ENCODE results near the gene JARID2.

Gene JARID2

GRCh38 chr6:15513131-15513771, 267.4 kb downstream of the JARID2 start:
- H3K4me1 ChIP-seq (ENCODE audit: control insufficient read depth in 2 of 2, insufficient read depth in 1 of 2, low read depth in 1 of 2, low read length in 2 of 2) = no peaks in the 10 kb centered on the region
- H3K4ac ChIP-seq (ENCODE audit: low read length) = no peak overlapping the region
- peaks cover 54 to 100% of the 10 kb centered on the region in 2 donors for H3K36me3 ChIP-seq (replicated peaks in 1 of 2; ENCODE audit: control insufficient read depth in 2 of 2, insufficient read depth in 2 of 2, low read length in 2 of 2)
- H3K4me3 ChIP-seq (ENCODE audit: low read length in 2 of 2) = no peak overlapping the region
- no peak overlapping the region for H3K18ac ChIP-seq (ENCODE audit: low read length)
- H2BK5ac ChIP-seq (ENCODE audit: low read length) = no peak overlapping the region
- H3K4me2 ChIP-seq (ENCODE audit: insufficient read depth, low read length, poor library complexity, severe bottlenecking) = no peak overlapping the region
- no peak overlapping the region for H2AK5ac ChIP-seq (ENCODE audit: low read depth, low read length)
- H3K9ac ChIP-seq (ENCODE audit: low read depth, low read length, poor library complexity) = peak overlapping the region; percentile 24
- H3K9me3 ChIP-seq (replicated peaks in 1 of 2; ENCODE audit: control insufficient read depth in 2 of 2, insufficient read depth in 1 of 2, low read depth in 1 of 2, low read length in 2 of 2) = no peaks in the 10 kb centered on the region
- H3K79me1 ChIP-seq (ENCODE audit: low read depth, low read length) = peaks cover 11% of the 10 kb centered on the region
- H4K91ac ChIP-seq (ENCODE audit: low read depth, low read length, poor library complexity) = no peak overlapping the region
- no peak overlapping the region for H3K27ac ChIP-seq (replicated peaks; ENCODE audit: low read length)
- WGBS, 2 donors (ENCODE audit: extremely low coverage in 2 of 2, insufficient read length in 2 of 2, insufficient replicate concordance in 1 of 2) = no CpG with 5 or more reads among the region's 34 CpGs
- H2AFZ ChIP-seq (ENCODE audit: low read length) = no peak overlapping the region
- no peak for DNase-seq (ENCODE audit: low spot score)
- no peak overlapping the region for H3K23ac ChIP-seq (ENCODE audit: low read depth, low read length, poor library complexity)
- H2BK12ac ChIP-seq (ENCODE audit: low read length) = no peak overlapping the region
- no peak overlapping the region for H3K14ac ChIP-seq (ENCODE audit: low read length)
- H2BK120ac ChIP-seq (ENCODE audit: low read depth, low read length) = no peak overlapping the region
- no peak overlapping the region for H2BK15ac ChIP-seq (ENCODE audit: low read length)
- H3K27me3 ChIP-seq (ENCODE audit: control insufficient read depth in 3 of 3, insufficient read depth in 3 of 3, low read depth in 1 of 3, low read length in 3 of 3) = no peaks in the 10 kb centered on the region
- no peak overlapping the region for H4K8ac ChIP-seq (ENCODE audit: low read depth, low read length)

- H3K27ac ChIP-seq (replicated peaks; ENCODE audit: low read length) = no peak overlapping the region
- no peaks in the 10 kb centered on the region for H3K4me1 ChIP-seq (ENCODE audit: control insufficient read depth in 2 of 2, insufficient read depth in 1 of 2, low read depth in 1 of 2, low read length in 2 of 2)
- H3K4ac ChIP-seq (ENCODE audit: low read length) = no peak overlapping the region
- peak overlapping the region; percentile 22 for H3K14ac ChIP-seq (ENCODE audit: low read length)
- H3K9ac ChIP-seq (ENCODE audit: low read depth, low read length, poor library complexity) = no peak overlapping the region
- no peaks in the 10 kb centered on the region for H3K9me3 ChIP-seq (replicated peaks in 1 of 2; ENCODE audit: control insufficient read depth in 2 of 2, insufficient read depth in 1 of 2, low read depth in 1 of 2, low read length in 2 of 2)
- peaks cover 55 to 100% of the 10 kb centered on the region in 2 donors for H3K36me3 ChIP-seq (replicated peaks in 1 of 2; ENCODE audit: control insufficient read depth in 2 of 2, insufficient read depth in 2 of 2, low read length in 2 of 2)
- no peak for DNase-seq (ENCODE audit: low spot score)
- H2BK12ac ChIP-seq (ENCODE audit: low read length) = no peak overlapping the region
- H3K18ac ChIP-seq (ENCODE audit: low read length) = peak overlapping the region; percentile 35
- H2BK120ac ChIP-seq (ENCODE audit: low read depth, low read length) = no peak overlapping the region
- no peaks in the 10 kb centered on the region for H3K27me3 ChIP-seq (ENCODE audit: control insufficient read depth in 3 of 3, insufficient read depth in 3 of 3, low read depth in 1 of 3, low read length in 3 of 3)
- H4K8ac ChIP-seq (ENCODE audit: low read depth, low read length) = no peak overlapping the region
- H3K79me1 ChIP-seq (ENCODE audit: low read depth, low read length) = peaks cover 11% of the 10 kb centered on the region
- H2AK5ac ChIP-seq (ENCODE audit: low read depth, low read length) = no peak overlapping the region
- no peak overlapping the region for H4K91ac ChIP-seq (ENCODE audit: low read depth, low read length, poor library complexity)
- H2BK15ac ChIP-seq (ENCODE audit: low read length) = no peak overlapping the region
- no CpG with 5 or more reads among the region's 21 CpGs for WGBS, 2 donors (ENCODE audit: extremely low coverage in 2 of 2, insufficient read length in 2 of 2, insufficient replicate concordance in 1 of 2)
- no peak overlapping the region for H2AFZ ChIP-seq (ENCODE audit: low read length)
- no peak overlapping the region for H3K23ac ChIP-seq (ENCODE audit: low read depth, low read length, poor library complexity)
- H2BK5ac ChIP-seq (ENCODE audit: low read length) = no peak overlapping the region
- no peak overlapping the region for H3K4me3 ChIP-seq (ENCODE audit: low read length in 2 of 2)
- no peak overlapping the region for H3K4me2 ChIP-seq (ENCODE audit: insufficient read depth, low read length, poor library complexity, severe bottlenecking)
These were observed 268.2 kb downstream of the JARID2 start for GRCh38 chr6:15513801-15514711.

- Histone ChIP-seq H3K9me3 (replicated peaks in 1 of 2; ENCODE audit: control insufficient read depth in 2 of 2, insufficient read depth in 1 of 2, low read depth in 1 of 2, low read length in 2 of 2) (no peaks in the 10 kb centered on the region), H2BK5ac (ENCODE audit: low read length) (no peak overlapping the region)
- no CpG with 5 or more reads among the region's 6 CpGs for WGBS, 2 donors (ENCODE audit: extremely low coverage in 2 of 2, insufficient read length in 2 of 2, insufficient replicate concordance in 1 of 2)
These were observed 269.4 kb downstream of the JARID2 start for GRCh38 chr6:15515226-15515625.

GRCh38 chr6:15515660-15516375, 269.9 kb downstream of the JARID2 start:
- Histone ChIP-seq H3K18ac (ENCODE audit: low read length) (no peak overlapping the region), H3K27ac (replicated peaks; ENCODE audit: low read length) (no peak overlapping the region), H2BK12ac (ENCODE audit: low read length) (no peak overlapping the region), H2BK120ac (ENCODE audit: low read depth, low read length) (no peak overlapping the region), H2BK5ac (ENCODE audit: low read length) (no peak overlapping the region), H2AK5ac (ENCODE audit: low read depth, low read length) (no peak overlapping the region), H3K9me3 (replicated peaks in 1 of 2; ENCODE audit: control insufficient read depth in 2 of 2, insufficient read depth in 1 of 2, low read depth in 1 of 2, low read length in 2 of 2) (no peaks in the 10 kb centered on the region), H3K27me3 (ENCODE audit: control insufficient read depth in 3 of 3, insufficient read depth in 3 of 3, low read depth in 1 of 3, low read length in 3 of 3) (no peaks in the 10 kb centered on the region), H3K9ac (ENCODE audit: low read depth, low read length, poor library complexity) (no peak overlapping the region), H3K4me2 (ENCODE audit: insufficient read depth, low read length, poor library complexity, severe bottlenecking) (no peak overlapping the region), H3K14ac (ENCODE audit: low read length) (no peak overlapping the region), H3K4ac (ENCODE audit: low read length) (no peak overlapping the region), H3K79me1 (ENCODE audit: low read depth, low read length) (peaks cover 7% of the 10 kb centered on the region), H3K4me1 (ENCODE audit: control insufficient read depth in 2 of 2, insufficient read depth in 1 of 2, low read depth in 1 of 2, low read length in 2 of 2) (no peaks in the 10 kb centered on the region), H2AFZ (ENCODE audit: low read length) (no peak overlapping the region), H3K36me3 (replicated peaks in 1 of 2; ENCODE audit: control insufficient read depth in 2 of 2, insufficient read depth in 2 of 2, low read length in 2 of 2) (peaks cover 59 to 100% of the 10 kb centered on the region in 2 donors), H3K4me3 (ENCODE audit: low read length in 2 of 2) (no peak overlapping the region), H4K91ac (ENCODE audit: low read depth, low read length, poor library complexity) (no peak overlapping the region), H3K23ac (ENCODE audit: low read depth, low read length, poor library complexity) (no peak overlapping the region), H2BK15ac (ENCODE audit: low read length) (no peak overlapping the region), H4K8ac (ENCODE audit: low read depth, low read length) (no peak overlapping the region)
- WGBS, 2 donors (ENCODE audit: extremely low coverage in 2 of 2, insufficient read length in 2 of 2, insufficient replicate concordance in 1 of 2) = no CpG with 5 or more reads among the region's 18 CpGs
- no peak for DNase-seq (ENCODE audit: low spot score)

More at GRCh38 chr6:15515226-15515625, 269.4 kb downstream of the JARID2 start:
- H3K14ac ChIP-seq (ENCODE audit: low read length) = no peak overlapping the region
- H2BK15ac ChIP-seq (ENCODE audit: low read length) = no peak overlapping the region
- no peak overlapping the region for H2BK120ac ChIP-seq (ENCODE audit: low read depth, low read length)
- H2BK12ac ChIP-seq (ENCODE audit: low read length) = no peak overlapping the region
- no peak overlapping the region for H4K91ac ChIP-seq (ENCODE audit: low read depth, low read length, poor library complexity)
- H4K8ac ChIP-seq (ENCODE audit: low read depth, low read length) = no peak overlapping the region
- no peak overlapping the region for H3K4ac ChIP-seq (ENCODE audit: low read length)
- no peak overlapping the region for H3K18ac ChIP-seq (ENCODE audit: low read length)
- no peaks in the 10 kb centered on the region for H3K4me1 ChIP-seq (ENCODE audit: control insufficient read depth in 2 of 2, insufficient read depth in 1 of 2, low read depth in 1 of 2, low read length in 2 of 2)
- no peaks in the 10 kb centered on the region for H3K27me3 ChIP-seq (ENCODE audit: control insufficient read depth in 3 of 3, insufficient read depth in 3 of 3, low read depth in 1 of 3, low read length in 3 of 3)
- no peak overlapping the region for H3K4me3 ChIP-seq (ENCODE audit: low read length in 2 of 2)
- H3K27ac ChIP-seq (replicated peaks; ENCODE audit: low read length) = no peak overlapping the region
- no peak overlapping the region for H3K9ac ChIP-seq (ENCODE audit: low read depth, low read length, poor library complexity)
- no peak overlapping the region for H2AK5ac ChIP-seq (ENCODE audit: low read depth, low read length)
- no peak overlapping the region for H3K4me2 ChIP-seq (ENCODE audit: insufficient read depth, low read length, poor library complexity, severe bottlenecking)
- no peak overlapping the region for H3K23ac ChIP-seq (ENCODE audit: low read depth, low read length, poor library complexity)
- peaks cover 58 to 100% of the 10 kb centered on the region in 2 donors for H3K36me3 ChIP-seq (replicated peaks in 1 of 2; ENCODE audit: control insufficient read depth in 2 of 2, insufficient read depth in 2 of 2, low read length in 2 of 2)
- DNase-seq (ENCODE audit: low spot score) = no peak
- peaks cover 10% of the 10 kb centered on the region for H3K79me1 ChIP-seq (ENCODE audit: low read depth, low read length)
- H2AFZ ChIP-seq (ENCODE audit: low read length) = no peak overlapping the region

Measured in neuronal stem cell (in vitro differentiated cells).